OCI-LY3 (cell line): ENCODE results near the gene EYA2.

ENCODE experiments used
- H2AFZ ChIP-seq: fragments of 200-600, 300-600 bp; shearing (Covaris generic); 2 replicates; pipeline ENCODE4 v1.6.0; 2014; ENCODE audit warnings: antibody characterized with exemption, low read depth, low read length
- H3K27ac ChIP-seq: fragments of 200-600, 300-600 bp; sonication (generic); 2 replicates; pipeline ENCODE4 v1.5.1; 2014; ENCODE audit warnings: mild to moderate bottlenecking, low read length, moderate library complexity, mixed read lengths
- H3K27me3 ChIP-seq: fragments of 200-600, 300-600 bp; sonication (generic); 2 replicates; pipeline ENCODE4 v1.6.1; 2014; ENCODE audit warnings: low read depth, low read length, mixed read lengths
- H3K36me3 ChIP-seq: fragments of 200-600, 300-600 bp; sonication (generic); replicated peaks from 2 replicates; pipeline ENCODE3; 2014; ENCODE audit warnings: low read depth, low read length, mixed read lengths
- H3K4me1 ChIP-seq: fragments of 300-600, 200-600 bp; sonication (generic); 2 replicates; pipeline ENCODE4 v1.6.1; 2014; ENCODE audit warnings: low read length, mixed read lengths
- H3K4me2 ChIP-seq: fragments of 200-600, 300-600 bp; sonication (generic); 2 replicates; pipeline ENCODE4 v1.6.1; 2014; ENCODE audit warnings: low read length, mixed read lengths
- H3K4me3 ChIP-seq: fragments of 300-600, 200-600 bp; sonication (generic); 2 replicates; pipeline ENCODE4 v1.5.1; 2014; ENCODE audit warnings: antibody characterized with exemption, mild to moderate bottlenecking, low read length, moderate library complexity
- H3K79me2 ChIP-seq: fragments of 300-600, 200-600 bp; shearing (Covaris generic); 2 replicates; pipeline ENCODE4 v1.6.1; 2014; ENCODE audit warnings: mild to moderate bottlenecking, low read length, mixed read lengths
- H3K9ac ChIP-seq: fragments of 300-600, 200-600 bp; shearing (Covaris generic); 2 replicates; pipeline ENCODE4 v1.6.0; 2014; ENCODE audit warnings: mild to moderate bottlenecking, low read length, moderate library complexity
- H3K9me3 ChIP-seq: fragments of 200-600, 300-600 bp; shearing (Covaris generic); 2 replicates; pipeline ENCODE4 v1.6.1; 2014; ENCODE audit warnings: low read length, mixed read lengths; ENCODE audit not compliant: insufficient read depth
- H4K20me1 ChIP-seq: fragments of 200-600, 300-600 bp; sonication (generic); 2 replicates; pipeline ENCODE4 v1.6.1; 2016; ENCODE audit warnings: low read length, mixed read lengths; ENCODE audit not compliant: insufficient read depth
- CTCF ChIP-seq: fragments of 200-600, 300-600 bp; sonication (generic); IDR thresholded peaks from 2 replicates; pipeline ENCODE4 v1.5.1; 2014; ENCODE audit warnings: antibody characterized with exemption, low read length, low read depth
- EZH2phosphoT487 ChIP-seq: fragments of 200-600 bp; shearing (Covaris generic); IDR thresholded peaks from 2 replicates; pipeline ENCODE4 v1.6.1; 2018; ENCODE audit warnings: antibody characterized with exemption, mixed run types, low read depth

The EYA2 gene

DNA sequence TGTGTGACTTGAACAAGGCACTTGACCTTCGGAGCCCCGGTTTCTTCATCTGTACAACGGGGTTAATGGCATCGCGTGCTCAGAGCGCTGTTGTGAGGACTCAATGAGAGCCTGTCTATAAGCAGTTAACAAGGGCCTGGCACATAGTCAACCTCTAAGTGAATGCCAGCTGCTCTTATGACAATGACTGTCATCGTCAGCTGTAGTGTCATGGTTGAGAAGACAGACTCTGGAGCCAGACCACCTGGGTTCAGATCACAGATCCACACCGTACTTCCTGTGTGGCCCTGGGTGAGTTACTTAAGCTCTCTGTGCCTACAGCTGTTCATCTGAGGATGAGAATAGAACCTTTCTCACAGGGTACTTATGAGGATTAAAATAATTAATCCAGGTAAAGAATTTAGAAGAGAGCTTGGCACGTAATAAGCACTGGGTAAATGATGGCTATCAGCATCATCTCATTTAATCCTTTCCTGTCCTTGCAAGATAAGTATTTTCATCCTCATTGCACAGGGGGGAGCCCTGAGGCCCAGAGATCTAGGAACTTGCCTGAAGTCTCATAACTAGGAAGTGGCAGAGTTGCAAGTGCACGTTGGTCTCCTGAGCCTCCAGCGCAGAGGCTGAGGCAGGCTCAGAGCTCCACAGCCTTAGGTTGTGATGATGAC, 105.3 kb downstream of the EYA2 start:
- Histone ChIP-seq H3K4me1 (peaks cover 26% of the 10 kb centered on the region), H3K79me2 (no peaks in the 10 kb centered on the region), H3K27me3 (peaks cover 12% of the 10 kb centered on the region), H3K4me3 (no peak overlapping the region), H3K4me2 (no peak overlapping the region), H3K9me3 (no peaks in the 10 kb centered on the region), H3K27ac (no peak overlapping the region), H4K20me1 (no peaks in the 10 kb centered on the region), H3K9ac (no peak overlapping the region), H3K36me3 (no peaks in the 10 kb centered on the region), H2AFZ (no peak overlapping the region)
- TF ChIP-seq EZH2phosphoT487 (no peak), CTCF (0 out of 2 replicates have a peak, but pooled peaks have one; percentile 6)

DNA sequence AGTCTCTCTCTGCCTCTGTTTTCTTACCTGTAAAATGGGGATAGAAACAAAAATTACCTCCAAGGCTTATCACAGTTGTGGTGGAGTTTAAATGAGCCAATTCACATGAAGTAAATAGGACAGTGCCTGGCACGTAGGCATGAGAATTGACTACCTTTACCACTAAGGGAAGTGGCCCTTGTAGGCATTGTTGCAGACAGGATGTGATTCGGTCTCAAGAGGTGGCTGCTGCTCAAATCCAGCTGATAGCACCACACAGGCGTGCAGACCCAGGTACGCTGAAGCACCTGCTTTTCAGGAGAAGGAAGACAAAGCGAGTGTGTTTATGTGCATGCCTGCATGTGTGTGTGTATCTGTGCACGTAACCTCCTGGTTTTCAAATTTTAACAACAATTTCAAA, 108.6 kb downstream of the EYA2 start:
- Histone ChIP-seq H4K20me1 (no peaks in the 10 kb centered on the region), H3K9ac (no peak overlapping the region), H2AFZ (no peak overlapping the region), H3K9me3 (no peaks in the 10 kb centered on the region), H3K4me2 (no peak overlapping the region), H3K4me3 (no peak overlapping the region), H3K27ac (no peak overlapping the region), H3K79me2 (no peaks in the 10 kb centered on the region), H3K36me3 (no peaks in the 10 kb centered on the region), H3K4me1 (peaks cover 10% of the 10 kb centered on the region; the same call in 1 of the 2 replicates), H3K27me3 (peaks cover 12% of the 10 kb centered on the region)
- no peak for TF ChIP-seq CTCF
- TF ChIP-seq EZH2phosphoT487 = no peak

- Histone ChIP-seq H3K4me1 (peaks cover 10% of the 10 kb centered on the region; the same call in 1 of the 2 replicates), H3K9ac (no peak overlapping the region), H3K79me2 (no peaks in the 10 kb centered on the region), H3K27me3 (peaks cover 12% of the 10 kb centered on the region), H2AFZ (no peak overlapping the region), H3K36me3 (no peaks in the 10 kb centered on the region), H4K20me1 (no peaks in the 10 kb centered on the region), H3K9me3 (no peaks in the 10 kb centered on the region), H3K4me2 (no peak overlapping the region), H3K27ac (no peak overlapping the region), H3K4me3 (no peak overlapping the region)
- TF ChIP-seq EZH2phosphoT487 (no peak), CTCF (no peak)
Observed at GRCh38 chr20:47004179-47004578, 109.5 kb downstream of the EYA2 start.

DNA sequence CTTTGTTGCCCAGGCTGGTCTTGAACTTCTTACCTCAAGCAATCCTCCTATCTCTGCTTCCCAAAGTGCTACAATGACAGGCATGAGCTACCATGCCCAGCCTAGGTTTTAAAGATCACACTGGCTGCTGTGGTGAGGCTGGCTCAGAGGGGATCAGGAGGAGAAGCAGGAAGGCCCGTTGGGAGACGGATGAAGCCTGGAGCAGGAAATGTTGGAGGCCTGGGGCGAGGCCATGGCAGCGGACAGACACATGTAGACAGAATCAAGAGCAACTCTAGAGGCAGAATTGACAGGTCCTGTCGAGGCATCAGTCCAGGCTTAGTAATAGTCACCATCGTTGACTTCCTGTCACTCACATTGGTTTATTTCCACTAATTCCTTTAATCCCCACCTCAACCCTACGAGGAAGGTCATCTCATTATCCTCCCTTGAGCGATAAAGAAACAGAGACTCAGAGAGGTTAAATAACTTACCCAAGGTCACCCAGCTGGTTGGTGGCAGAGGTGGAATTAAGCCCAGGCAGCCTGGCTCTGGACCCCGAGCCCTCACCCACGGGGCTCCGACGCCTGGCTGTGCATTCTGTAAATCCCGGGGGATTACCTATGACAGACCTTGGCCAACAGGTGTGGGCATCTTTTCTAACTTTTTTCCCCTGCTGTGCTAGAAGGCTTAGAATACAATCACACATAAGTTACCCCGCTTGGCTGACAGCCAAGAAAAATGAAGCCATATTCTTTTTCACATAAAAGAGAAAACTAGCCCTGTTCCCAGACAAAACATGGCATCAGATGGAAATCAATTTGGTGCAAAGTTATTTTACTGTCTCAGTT, 113.4 kb downstream of the EYA2 start:
- H3K4me1 ChIP-seq = no peaks in the 10 kb centered on the region
- no peaks in the 10 kb centered on the region for H3K9me3 ChIP-seq
- no peaks in the 10 kb centered on the region for H3K36me3 ChIP-seq
- peaks cover 7% of the 10 kb centered on the region for H3K27me3 ChIP-seq
- H3K9ac ChIP-seq = no peak overlapping the region
- no peak overlapping the region for H2AFZ ChIP-seq
- no peaks in the 10 kb centered on the region for H4K20me1 ChIP-seq
- H3K79me2 ChIP-seq = no peaks in the 10 kb centered on the region
- TF ChIP-seq EZH2phosphoT487 = no peak
- no peak for TF ChIP-seq CTCF
- no peak overlapping the region for H3K4me3 ChIP-seq
- no peak overlapping the region for H3K27ac ChIP-seq
- no peak overlapping the region for H3K4me2 ChIP-seq
